ENCODE results near the gene ACD. TPM values are rescaled to one million over a fixed set of nuclear protein-coding genes. Genes with fewer than 3 reads are reported as not detected.

ACD gene
- total RNA-seq, 2 donors from 2014 or later = 11.4 to 33.6 TPM

DNA sequence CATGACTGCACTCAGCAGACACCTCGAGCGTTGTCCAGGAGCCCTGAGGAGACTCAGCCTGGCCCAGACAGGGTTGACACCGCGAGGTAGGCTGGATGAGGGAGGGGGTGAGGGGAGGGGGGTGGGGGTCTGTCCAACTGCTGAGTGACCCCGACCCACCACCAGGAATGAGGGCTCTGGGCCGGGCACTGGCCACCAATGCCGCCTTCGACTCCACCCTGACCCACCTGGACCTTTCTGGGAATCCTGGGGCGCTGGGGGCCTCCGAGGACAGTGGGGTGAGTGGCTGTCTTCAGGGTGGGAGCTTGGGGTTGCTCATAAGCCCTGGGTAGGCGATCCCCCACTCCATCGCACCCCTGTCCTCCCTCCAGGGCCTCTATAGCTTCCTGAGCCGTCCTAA is 12.4 kb downstream of the ACD start:
- no peaks in the 10 kb centered on the region for H3K36me3 ChIP-seq (replicated peaks in 1 of 2; ENCODE audit: insufficient read depth in 1 of 2, low read depth in 2 of 2)
- no peak overlapping the region for H3K27ac ChIP-seq
- intact Hi-C loops (cut with DNase I) = no loop called here
- DNase-seq (no peak), ATAC-seq (no peak)
- no peak overlapping the region for H3K4me3 ChIP-seq
- no peak for TF ChIP-seq POLR2A (IDR thresholded peaks at IDR 0.05)
- TF ChIP-seq, protein P1, sequence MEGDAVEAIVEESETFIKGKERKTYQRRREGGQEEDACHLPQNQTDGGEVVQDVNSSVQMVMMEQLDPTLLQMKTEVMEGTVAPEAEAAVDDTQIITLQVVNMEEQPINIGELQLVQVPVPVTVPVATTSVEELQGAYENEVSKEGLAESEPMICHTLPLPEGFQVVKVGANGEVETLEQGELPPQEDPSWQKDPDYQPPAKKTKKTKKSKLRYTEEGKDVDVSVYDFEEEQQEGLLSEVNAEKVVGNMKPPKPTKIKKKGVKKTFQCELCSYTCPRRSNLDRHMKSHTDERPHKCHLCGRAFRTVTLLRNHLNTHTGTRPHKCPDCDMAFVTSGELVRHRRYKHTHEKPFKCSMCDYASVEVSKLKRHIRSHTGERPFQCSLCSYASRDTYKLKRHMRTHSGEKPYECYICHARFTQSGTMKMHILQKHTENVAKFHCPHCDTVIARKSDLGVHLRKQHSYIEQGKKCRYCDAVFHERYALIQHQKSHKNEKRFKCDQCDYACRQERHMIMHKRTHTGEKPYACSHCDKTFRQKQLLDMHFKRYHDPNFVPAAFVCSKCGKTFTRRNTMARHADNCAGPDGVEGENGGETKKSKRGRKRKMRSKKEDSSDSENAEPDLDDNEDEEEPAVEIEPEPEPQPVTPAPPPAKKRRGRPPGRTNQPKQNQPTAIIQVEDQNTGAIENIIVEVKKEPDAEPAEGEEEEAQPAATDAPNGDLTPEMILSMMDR (IDR thresholded peaks at IDR 0.05) = no peak
- WGBS, 2 donors = 57 to 68% methylated on average over 2 to 11 of the region's 13 CpGs
- H3K4me1 ChIP-seq = peaks cover 17% of the 10 kb centered on the region
- no peaks in the 10 kb centered on the region for H3K27me3 ChIP-seq
- no peaks in the 10 kb centered on the region for H3K9me3 ChIP-seq

DNA sequence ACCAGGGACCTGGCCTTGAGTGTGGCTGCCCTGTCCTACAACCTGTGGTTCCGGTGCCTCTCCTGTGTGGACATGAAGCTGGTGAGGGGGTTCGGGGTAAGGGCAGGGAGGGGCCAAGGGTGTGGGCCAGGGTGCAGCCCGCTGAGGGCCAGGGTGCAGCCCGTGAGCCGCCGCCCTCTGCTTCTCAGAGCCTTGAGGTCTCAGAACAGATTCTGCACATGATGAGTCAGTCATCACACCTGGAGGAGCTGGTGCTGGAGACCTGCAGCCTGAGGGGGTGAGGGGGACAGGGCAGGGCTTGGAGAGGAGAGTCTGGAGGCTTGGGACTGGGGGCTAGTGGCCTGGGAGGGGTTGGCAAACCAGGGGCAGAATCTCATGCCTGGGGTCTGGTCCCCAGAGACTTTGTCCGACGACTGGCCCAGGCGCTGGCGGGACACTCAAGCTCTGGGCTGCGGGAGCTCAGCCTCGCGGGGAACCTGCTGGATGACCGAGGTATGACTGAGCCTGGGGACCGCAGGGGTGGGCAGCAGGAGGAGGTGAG is 12.9 kb downstream of the ACD start:
- ATAC-seq (no peak), DNase-seq (no peak)
- Histone ChIP-seq H3K4me1 (peaks cover 22% of the 10 kb centered on the region), H3K9me3 (no peaks in the 10 kb centered on the region), H3K27me3 (no peaks in the 10 kb centered on the region), H3K4me3 (no peak overlapping the region), H3K36me3 (replicated peaks in 1 of 2; ENCODE audit: insufficient read depth in 1 of 2, low read depth in 2 of 2) (no peaks in the 10 kb centered on the region), H3K27ac (no peak overlapping the region)
- no peak for TF ChIP-seq POLR2A (IDR thresholded peaks at IDR 0.05)
- TF ChIP-seq, protein P1 (IDR thresholded peaks at IDR 0.05) = no peak
- intact Hi-C loops (cut with DNase I) = no loop called here
- 66 to 68% methylated on average over 5 to 14 of the region's 15 CpGs for WGBS, 2 donors

DNA sequence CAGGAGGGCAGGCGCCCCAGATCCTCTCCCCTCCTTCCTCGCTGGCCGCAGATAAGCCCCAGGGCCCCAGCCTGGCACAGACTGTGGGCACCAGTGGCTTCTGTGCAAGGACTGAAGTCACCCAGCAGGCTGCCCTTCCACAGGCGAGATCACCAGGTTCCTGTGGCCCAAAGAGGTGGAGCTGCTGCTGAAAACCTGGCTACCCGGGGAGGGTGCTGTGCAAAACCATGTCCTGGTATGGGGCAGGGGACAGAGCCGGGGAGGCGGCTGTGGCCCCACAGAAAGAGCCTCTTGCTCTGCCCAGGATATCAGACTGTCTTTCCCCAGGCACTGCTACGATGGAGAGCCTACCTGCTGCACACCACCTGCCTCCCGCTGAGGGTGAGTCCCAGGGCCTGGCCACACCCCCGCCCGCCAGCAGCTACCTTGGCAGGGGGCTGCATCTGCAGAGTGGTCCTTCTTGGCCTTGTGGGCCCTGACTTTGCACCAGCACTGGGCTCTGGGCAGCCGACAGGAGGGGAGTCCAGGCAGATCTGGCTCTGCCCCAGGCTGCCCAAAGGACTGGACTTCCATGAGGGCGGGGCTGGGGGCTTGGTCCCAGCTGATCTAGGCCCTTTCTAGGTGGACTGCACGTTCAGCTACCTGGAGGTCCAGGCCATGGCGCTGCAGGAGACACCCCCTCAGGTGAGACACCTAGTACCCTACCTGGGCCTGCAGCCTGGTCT is 14.5 kb downstream of the ACD start:
- ATAC-seq = no peak
- H3K4me1 ChIP-seq = peaks cover 27% of the 10 kb centered on the region
- no peaks in the 10 kb centered on the region for H3K27me3 ChIP-seq
- no peaks in the 10 kb centered on the region for H3K36me3 ChIP-seq (replicated peaks in 1 of 2; ENCODE audit: insufficient read depth in 1 of 2, low read depth in 2 of 2)
- no peak overlapping the region for H3K4me3 ChIP-seq
- intact Hi-C loops (cut with DNase I) = no loop called here
- no peak overlapping the region for H3K27ac ChIP-seq
- DNase-seq = no peak
- H3K9me3 ChIP-seq = no peaks in the 10 kb centered on the region
- 80% methylated on average over 14 of the region's 15 CpGs; no CpG with 5 or more reads in 1 of the 2 donors for WGBS, 2 donors
- TF ChIP-seq, protein P1 (IDR thresholded peaks at IDR 0.05) = no peak
- TF ChIP-seq POLR2A (IDR thresholded peaks at IDR 0.05) = no peak

DNA sequence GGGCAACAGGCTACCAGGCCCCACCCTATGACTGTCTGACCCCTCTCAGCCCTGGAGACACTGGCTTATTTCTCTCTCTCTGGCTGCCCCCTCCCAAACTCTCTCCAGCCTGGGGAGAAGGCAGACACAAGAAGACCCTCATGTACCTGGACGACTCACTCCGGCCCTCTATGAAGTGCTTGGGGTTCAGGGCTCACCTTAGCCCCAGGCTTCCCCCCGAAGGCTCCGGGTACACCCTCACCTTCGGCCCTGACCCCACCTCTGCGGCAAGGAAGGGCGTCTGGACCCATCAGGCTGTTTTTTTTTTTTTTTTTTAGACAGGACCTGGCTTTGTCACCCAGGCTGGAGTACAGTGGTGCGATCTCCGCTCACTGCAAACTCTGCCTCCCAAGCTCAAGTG is 16.0 kb downstream of the ACD start:
- H3K36me3 ChIP-seq (replicated peaks in 1 of 2; ENCODE audit: insufficient read depth in 1 of 2, low read depth in 2 of 2) = peaks cover 0 to 4% of the 10 kb centered on the region in 2 donors
- H3K27me3 ChIP-seq = no peaks in the 10 kb centered on the region
- WGBS, 2 donors = 81 to 84% methylated on average over 9 of the region's 9 CpGs
- no peak overlapping the region for H3K27ac ChIP-seq
- no peaks in the 10 kb centered on the region for H3K9me3 ChIP-seq
- ATAC-seq (no peak), DNase-seq (no peak)
- no peak overlapping the region for H3K4me3 ChIP-seq
- peaks cover 27% of the 10 kb centered on the region for H3K4me1 ChIP-seq
- intact Hi-C loops (cut with DNase I) = no loop called here
- no peak for TF ChIP-seq POLR2A (IDR thresholded peaks at IDR 0.05)
- TF ChIP-seq, protein P1 (IDR thresholded peaks at IDR 0.05) = no peak

Data from body of pancreas (tissue), 4 donors.